ENCODE results near the gene ARHGAP15.

Gene ARHGAP15

GRCh38 chr2:143333168-143333791 lies 204.1 kb downstream of the ARHGAP15 start:
- no peak for TF ChIP-seq CTCF (conservative IDR thresholded peaks at IDR 0.05; ENCODE audit: low read depth, low read length)

GRCh38 chr2:143333847-143334246 lies 204.6 kb downstream of the ARHGAP15 start:
- no peak for DNase-seq (ENCODE audit: low read depth)
- no peak overlapping the region for H3K4me3 ChIP-seq (ENCODE audit: low read length)
- TF ChIP-seq CTCF (conservative IDR thresholded peaks at IDR 0.05; ENCODE audit: low read depth, low read length), result no peak

More at GRCh38 chr2:143333168-143333791, 204.1 kb downstream of the ARHGAP15 start:
- no peak overlapping the region for H3K4me3 ChIP-seq (ENCODE audit: low read length)
- no peak for DNase-seq (ENCODE audit: low read depth)

- H3K4me3 ChIP-seq (ENCODE audit: low read length), result no peak overlapping the region
- TF ChIP-seq CTCF (conservative IDR thresholded peaks at IDR 0.05; ENCODE audit: low read depth, low read length), result no peak
- no peak for DNase-seq (ENCODE audit: low read depth)
Measured at GRCh38 chr2:143334837-143335236, 205.6 kb downstream of the ARHGAP15 start.

DNA sequence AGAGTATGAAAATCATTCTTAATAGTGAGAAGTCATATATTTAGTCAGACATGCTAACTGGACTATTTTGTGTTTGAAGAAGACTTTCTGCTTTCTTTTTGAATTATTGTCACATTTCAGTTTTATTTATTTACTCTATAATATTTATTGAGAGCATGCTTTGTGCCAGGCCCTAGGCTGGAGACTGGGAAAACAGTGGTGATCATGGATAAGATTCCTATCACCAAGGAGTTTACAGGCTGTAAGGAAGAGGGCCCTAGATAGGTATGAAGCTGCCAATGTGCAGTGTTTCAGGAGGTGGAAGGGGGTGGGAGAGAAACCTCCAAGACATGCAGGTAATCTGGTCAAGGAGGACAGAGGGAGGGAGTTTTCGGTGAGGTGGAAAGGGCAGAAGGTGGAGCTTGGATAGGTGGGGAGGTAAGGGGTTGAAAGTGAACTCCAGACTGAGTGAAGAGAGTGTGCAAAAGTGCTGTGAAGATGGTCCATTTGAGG lies 207.5 kb downstream of the ARHGAP15 start:
- H3K4me3 ChIP-seq (ENCODE audit: low read length), result no peak overlapping the region
- no peak for DNase-seq (ENCODE audit: low read depth)
- no peak for TF ChIP-seq CTCF (conservative IDR thresholded peaks at IDR 0.05; ENCODE audit: low read depth, low read length)

GRCh38 chr2:143341478-143341877 lies 212.3 kb downstream of the ARHGAP15 start:
- no peak for TF ChIP-seq CTCF (conservative IDR thresholded peaks at IDR 0.05; ENCODE audit: low read depth, low read length)
- H3K4me3 ChIP-seq (ENCODE audit: low read length), result no peak overlapping the region
- no peak for DNase-seq (ENCODE audit: low read depth)

GRCh38 chr2:143344780-143345179 lies 215.6 kb downstream of the ARHGAP15 start:
- H3K4me3 ChIP-seq (ENCODE audit: low read length), result no peak overlapping the region
- DNase-seq (ENCODE audit: low read depth), result no peak
- TF ChIP-seq CTCF (conservative IDR thresholded peaks at IDR 0.05; ENCODE audit: low read depth, low read length), result no peak

All from retinal pigment epithelial cell (primary cell).